Naive thymus-derived CD8-positive, alpha-beta T cell (primary cell): ENCODE results near the gene PTPN7. TPM values are rescaled to one million over a fixed set of nuclear protein-coding genes. Genes with fewer than 3 reads are reported as not detected.
"Not testable (repeated sequence)": the region's sequence is repeated elsewhere in the genome, so short reads cannot be mapped to it uniquely, and the experiment has no call there.

Source experiments
- ATAC-seq, 2 donors: fragments of 150-1000 bp; cut with Tn5 transposase in 1 of 2; sonication (Bioruptor Pico), chemical (Tn5 transposase) in 1 of 2; 1 replicate in 1 of 2; 2 replicates in 1 of 2; pipeline ENCODE4 v1.10.0; 2021; ENCODE audit warnings: mild to moderate bottlenecking in 2 of 2, moderate library complexity in 2 of 2
- POLR2A ChIA-PET: fragments of 350-600 bp; sonication (Branson Sonifier 250); formaldehyde crosslinking; loops from one replicate; lab custom pipeline; 2021; ENCODE audit warnings: antibody characterized with exemption; lab: Charles Lee
- DNase-seq, 10 donors: peaks; one replicate each; pipeline versions ENCODE4 v3.0.0 to v3.0.0-alpha.2; 2020 to 2022
- H3K27ac Mint-ChIP-seq, 10 donors: one replicate each; pipeline ENCODE4 v1.8.0; 2020 to 2022; ENCODE audit warnings: mild to moderate bottlenecking in 10 of 10, mixed read lengths in 10 of 10, moderate library complexity in 4 of 10, inconsistent platforms in 1 of 10
- H3K27me3 Mint-ChIP-seq, 5 donors: one replicate each; pipeline ENCODE4 v1.8.0; 2021 to 2022; ENCODE audit warnings: mixed read lengths in 5 of 5
- H3K36me3 Mint-ChIP-seq, 3 donors: one replicate each; pipeline ENCODE4 v1.8.0; 2020 to 2022; ENCODE audit warnings: mixed read lengths in 3 of 3, mild to moderate bottlenecking in 2 of 3, inconsistent platforms in 1 of 3
- H3K4me1 Mint-ChIP-seq, 4 donors: one replicate each; pipeline ENCODE4 v1.8.0; 2021 to 2022; ENCODE audit warnings: mixed read lengths in 4 of 4
- H3K4me3 Mint-ChIP-seq, 10 donors: one replicate each; pipeline ENCODE4 v1.8.0; 2020 to 2022; ENCODE audit warnings: mild to moderate bottlenecking in 10 of 10, mixed read lengths in 10 of 10, moderate library complexity in 6 of 10, inconsistent platforms in 1 of 10
- H3K9me3 Mint-ChIP-seq, 9 donors: one replicate each; pipeline ENCODE4 v1.8.0; 2020 to 2022; ENCODE audit warnings: mixed read lengths in 9 of 9, mild to moderate bottlenecking in 3 of 9, inconsistent platforms in 1 of 9, moderate library complexity in 1 of 9
- polyA plus RNA-seq, 3 donors: library from polyadenylated mRNA; unstranded; fragments of 300-500 nt; fragmentation: Illumina TruSeq; gene quantifications; one replicate each; pipeline ENCODE4 v1.2.3, GENCODE V29; 2021
- total RNA-seq, 8 experiments: library from RNA in 2 of 8; stranded (reverse) in 2 of 8; gene quantifications; one replicate each; pipeline ENCODE4 v1.2.3 and lab custom pipeline; 2021 to 2026

PTPN7 gene
- total and polyA plus RNA-seq, 5 experiments from 2014 or later = 35.9 to 44.4 (median 37.7) TPM

GRCh38 chr1:202199040-202199889 lies 38.9 kb upstream of the PTPN7 start:
- H3K4me3 Mint-ChIP-seq = peak overlapping the region in 8 of 10 donors; percentile 46 to 60 (median 53)
- H3K27ac Mint-ChIP-seq = peak overlapping the region in 4 of 10 donors; percentile 12 to 97 (median 86)
- POLR2A ChIA-PET = no interaction called here
- DNase-seq (no peak), ATAC-seq (peak; percentile 40 to 49)
- H3K27me3 Mint-ChIP-seq = peaks cover 8 to 24% (median 12%) of the 10 kb centered on the region in 5 donors
- peaks cover 16 to 57% (median 43%) of the 10 kb centered on the region in 4 donors for H3K4me1 Mint-ChIP-seq
- no peaks in the 10 kb centered on the region for H3K36me3 Mint-ChIP-seq
- H3K9me3 Mint-ChIP-seq = no peaks in the 10 kb centered on the region

GRCh38 chr1:202198366-202198724 lies 37.9 kb upstream of the PTPN7 start:
- Mint-ChIP-seq H3K27ac (peak overlapping the region in 6 of 10 donors; percentile 3 to 97 (median 18)), H3K27me3 (peaks cover 10 to 33% (median 18%) of the 10 kb centered on the region in 5 donors), H3K4me3 (peak overlapping the region in 6 of 10 donors; percentile 3 to 59 (median 24)), H3K9me3 (no peaks in the 10 kb centered on the region), H3K4me1 (peaks cover 18 to 60% (median 44%) of the 10 kb centered on the region in 4 donors), H3K36me3 (no peaks in the 10 kb centered on the region)
- POLR2A ChIA-PET = no interaction called here
- ATAC-seq (no peak), DNase-seq (no peak)

- ATAC-seq (peak in 1 of 2 donors; percentile 60), DNase-seq (peak in 1 of 10 donors; percentile 55)
- Mint-ChIP-seq H3K9me3 (no peaks in the 10 kb centered on the region), H3K4me1 (peaks cover 18 to 61% (median 45%) of the 10 kb centered on the region in 4 donors), H3K27ac (peak overlapping the region in 4 of 10 donors; percentile 12 to 97 (median 58)), H3K36me3 (no peaks in the 10 kb centered on the region), H3K27me3 (peaks cover 10 to 36% (median 20%) of the 10 kb centered on the region in 5 donors), H3K4me3 (peak overlapping the region in 4 of 10 donors; percentile 5 to 59 (median 38))
- POLR2A ChIA-PET = no interaction called here
Measured at GRCh38 chr1:202197653-202198365, 37.4 kb upstream of the PTPN7 start.

- Mint-ChIP-seq H3K27ac (peak overlapping the region in 1 of 10 donors; percentile 60), H3K36me3 (no peaks in the 10 kb centered on the region), H3K4me1 (peaks cover 8 to 36% (median 22%) of the 10 kb centered on the region in 4 donors), H3K4me3 (peak overlapping the region in 3 of 10 donors; percentile 22 to 61 (median 57)), H3K9me3 (no peaks in the 10 kb centered on the region), H3K27me3 (peaks cover 7 to 36% (median 21%) of the 10 kb centered on the region in 5 donors)
- POLR2A ChIA-PET = no interaction called here
- ATAC-seq (no peak), DNase-seq (no peak)
Measured at GRCh38 chr1:202194328-202194648, 33.9 kb upstream of the PTPN7 start.

- ATAC-seq (peak in 1 of 2 donors; percentile 32), DNase-seq (no peak)
- POLR2A ChIA-PET = no interaction called here
Measured at GRCh38 chr1:202193614-202194327, 33.4 kb upstream of the PTPN7 start, which contains the start of gene LGR6. LGR6 (plus strand) TSS chr1:202193799; CDS start chr1:202193990, 191 bp downstream.

GRCh38 chr1:202192770-202193613 lies 32.6 kb upstream of the PTPN7 start:
- peak; percentile 25 to 71 (median 52) for DNase-seq
- Mint-ChIP-seq H3K27me3 (peaks cover 7 to 36% (median 21%) of the 10 kb centered on the region in 5 donors), H3K4me3 (peak overlapping the region in 4 of 10 donors; percentile 41 to 74 (median 57)), H3K9me3 (no peaks in the 10 kb centered on the region), H3K36me3 (no peaks in the 10 kb centered on the region), H3K4me1 (peaks cover 1 to 24% (median 10%) of the 10 kb centered on the region in 4 donors), H3K27ac (peak overlapping the region in 1 of 10 donors; percentile 64)
- POLR2A ChIA-PET = interaction anchor here (1.4 kb wide), 1 partner anchor 124 kb away, joined by 4 read pairs; no protein-coding TSS in a partner anchor
- ATAC-seq = peak; percentile 61 to 67

More at GRCh38 chr1:202193614-202194327, 33.4 kb upstream of the PTPN7 start, which contains the start of gene LGR6:
- no peaks in the 10 kb centered on the region for H3K36me3 Mint-ChIP-seq
- peaks cover 6 to 31% (median 17%) of the 10 kb centered on the region in 4 donors for H3K4me1 Mint-ChIP-seq
- peak within 1 kb of the TSS in 2 of 10 donors; percentile 60 to 64 for H3K27ac Mint-ChIP-seq
- H3K9me3 Mint-ChIP-seq = no peaks in the 10 kb centered on the region
- peaks cover 7 to 36% (median 21%) of the 10 kb centered on the region in 5 donors for H3K27me3 Mint-ChIP-seq
- H3K4me3 Mint-ChIP-seq = peak within 1 kb of the TSS in 6 of 10 donors; percentile 23 to 74 (median 49)

GRCh38 chr1:202191391-202191790 lies 31.0 kb upstream of the PTPN7 start:
- H3K4me1 Mint-ChIP-seq, H3K4me3 Mint-ChIP-seq, POLR2A ChIA-PET, DNase-seq, H3K36me3 Mint-ChIP-seq, H3K27ac Mint-ChIP-seq, H3K9me3 Mint-ChIP-seq, ATAC-seq: not testable (repeated sequence)
- H3K27me3 Mint-ChIP-seq = peaks cover 7 to 33% (median 19%) of the 10 kb centered on the region in 5 donors

- no peak overlapping the region for H3K27ac Mint-ChIP-seq
- no peak for DNase-seq
- H3K36me3 Mint-ChIP-seq = no peaks in the 10 kb centered on the region
- ATAC-seq = no peak
- no peaks in the 10 kb centered on the region for H3K9me3 Mint-ChIP-seq
- peaks cover under 1 to 7% (median 4%) of the 10 kb centered on the region in 4 donors for H3K4me1 Mint-ChIP-seq
- POLR2A ChIA-PET = no interaction called here
- no peak overlapping the region for H3K4me3 Mint-ChIP-seq
- H3K27me3 Mint-ChIP-seq = peaks cover 5 to 29% (median 21%) of the 10 kb centered on the region in 5 donors
Measured at GRCh38 chr1:202189918-202190715, 29.7 kb upstream of the PTPN7 start.

- Mint-ChIP-seq H3K9me3 (no peaks in the 10 kb centered on the region), H3K4me3 (no peak overlapping the region), H3K27me3 (peaks cover 2 to 27% (median 15%) of the 10 kb centered on the region in 5 donors), H3K36me3 (no peaks in the 10 kb centered on the region), H3K27ac (no peak overlapping the region), H3K4me1 (peaks cover 3 to 16% (median 9%) of the 10 kb centered on the region in 4 donors)
- POLR2A ChIA-PET = interaction anchor here (1.0 kb wide), 1 partner anchor 24 kb away, joined by 3 read pairs; no protein-coding TSS in a partner anchor
- ATAC-seq (peak; percentile 77 to 78), DNase-seq (peak; percentile 55 to 84 (median 72))
Measured at GRCh38 chr1:202189001-202189790, 28.8 kb upstream of the PTPN7 start.
